IPS-NIHi11 (cell line): Measurements from ENCODE around the gene MSH3.
"Not testable (repeated sequence)": the region's sequence is repeated elsewhere in the genome, so short reads cannot be mapped to it uniquely, and the experiment has no call there.

Experiments used
- DNase-seq: peaks from one replicate; pipeline ENCODE4 v3.0.0; 2012; ENCODE audit warnings: mixed read lengths, low spot score

The MSH3 gene

GRCh38 chr5:80797428-80798024 lies 143.1 kb downstream of the MSH3 start:
- no peak for DNase-seq

GRCh38 chr5:80798166-80798565 lies 143.7 kb downstream of the MSH3 start:
- DNase-seq = no peak

GRCh38 chr5:80798633-80799032 lies 144.2 kb downstream of the MSH3 start:
- DNase-seq = no peak

GRCh38 chr5:80799041-80799440 lies 144.6 kb downstream of the MSH3 start:
- no peak for DNase-seq

DNA sequence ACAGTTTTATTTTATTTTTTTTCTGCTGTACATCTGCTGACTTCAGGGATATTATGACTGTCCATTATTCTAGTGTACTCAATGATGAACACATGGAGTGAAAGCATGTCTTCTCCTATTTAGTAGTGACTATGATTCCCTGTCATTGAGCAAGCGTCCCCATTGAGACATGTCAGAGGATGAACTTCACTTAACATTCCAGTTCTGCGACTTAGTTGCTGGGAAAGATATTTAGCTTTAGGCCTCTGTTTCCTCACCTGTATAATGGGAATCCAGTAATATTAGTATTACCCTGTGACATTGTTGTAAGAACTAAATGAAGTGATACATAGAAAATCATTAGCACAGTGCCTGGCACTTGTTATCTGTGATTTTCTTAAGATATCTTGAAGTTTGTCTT lies 145.1 kb downstream of the MSH3 start:
- DNase-seq = no peak

GRCh38 chr5:80804332-80804731 lies 149.9 kb downstream of the MSH3 start:
- no peak for DNase-seq

- DNase-seq = no peak
Observed at GRCh38 chr5:80805038-80805437, 150.6 kb downstream of the MSH3 start.

- no peak for DNase-seq
Observed at GRCh38 chr5:80806929-80807328, 152.5 kb downstream of the MSH3 start.

- DNase-seq = no peak
Observed at GRCh38 chr5:80809451-80809850, 155.0 kb downstream of the MSH3 start.

DNA sequence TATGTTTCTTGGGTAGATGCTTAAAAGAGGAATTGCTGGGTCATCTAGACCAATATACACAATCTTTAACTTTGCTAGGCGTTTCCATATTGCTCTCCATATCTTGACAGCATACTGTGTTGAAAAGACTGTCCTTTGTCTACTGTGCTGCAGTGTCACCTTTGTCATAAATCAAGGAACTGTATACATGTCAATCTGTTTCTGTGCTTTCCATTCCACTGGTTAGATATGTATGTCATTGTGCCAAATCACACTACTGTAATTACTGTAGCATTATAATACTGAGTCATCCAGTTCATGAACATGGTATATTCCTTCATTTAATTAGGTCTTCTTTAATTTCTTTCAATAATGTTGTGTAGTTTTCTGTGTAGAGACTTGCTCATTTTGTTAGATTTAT lies 156.0 kb downstream of the MSH3 start:
- DNase-seq = no peak

DNA sequence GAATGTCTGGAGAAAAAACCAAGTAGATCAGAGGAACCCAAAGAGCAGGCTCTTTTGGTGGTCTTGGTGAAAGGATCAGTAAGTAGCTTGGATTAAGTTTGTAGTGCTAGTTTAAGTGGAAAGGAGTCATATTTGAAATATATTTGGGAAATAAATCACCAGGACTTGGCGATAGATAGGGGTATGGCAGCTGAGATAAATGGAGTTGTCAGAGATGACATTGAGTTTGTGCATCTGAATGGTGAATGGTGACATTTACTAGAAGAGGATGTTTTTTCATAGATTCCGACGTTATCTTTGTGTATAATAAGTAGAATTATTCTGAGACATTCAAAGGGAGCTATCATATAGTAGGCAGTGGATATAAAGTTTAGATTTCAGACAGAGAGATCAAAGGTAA lies 162.1 kb downstream of the MSH3 start:
- no peak for DNase-seq

GRCh38 chr5:80820685-80821084 lies 166.2 kb downstream of the MSH3 start:
- DNase-seq = no peak

- DNase-seq = no peak
Observed at GRCh38 chr5:80822640-80823039, 168.2 kb downstream of the MSH3 start.

DNA sequence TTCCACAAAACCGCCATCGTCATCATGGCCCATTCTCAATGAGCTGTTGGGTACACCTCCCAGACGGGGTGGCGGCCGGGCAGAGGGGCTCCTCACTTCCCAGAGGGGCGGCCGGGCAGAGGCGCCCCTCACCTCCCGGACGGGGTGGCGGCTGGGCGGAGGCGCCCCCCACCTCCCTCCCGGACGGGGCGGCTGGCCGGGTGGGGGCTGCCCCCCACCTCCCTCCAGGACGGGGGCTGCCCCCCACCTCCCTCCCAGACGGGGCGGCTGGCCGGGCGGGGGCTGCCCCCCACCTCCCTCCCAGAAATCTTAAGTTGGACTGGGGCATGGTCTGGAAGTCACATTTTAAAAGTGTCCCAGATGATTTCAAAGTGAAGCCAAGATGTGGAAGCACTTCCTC lies 169.7 kb downstream of the MSH3 start:
- DNase-seq = not testable (repeated sequence)

DNA sequence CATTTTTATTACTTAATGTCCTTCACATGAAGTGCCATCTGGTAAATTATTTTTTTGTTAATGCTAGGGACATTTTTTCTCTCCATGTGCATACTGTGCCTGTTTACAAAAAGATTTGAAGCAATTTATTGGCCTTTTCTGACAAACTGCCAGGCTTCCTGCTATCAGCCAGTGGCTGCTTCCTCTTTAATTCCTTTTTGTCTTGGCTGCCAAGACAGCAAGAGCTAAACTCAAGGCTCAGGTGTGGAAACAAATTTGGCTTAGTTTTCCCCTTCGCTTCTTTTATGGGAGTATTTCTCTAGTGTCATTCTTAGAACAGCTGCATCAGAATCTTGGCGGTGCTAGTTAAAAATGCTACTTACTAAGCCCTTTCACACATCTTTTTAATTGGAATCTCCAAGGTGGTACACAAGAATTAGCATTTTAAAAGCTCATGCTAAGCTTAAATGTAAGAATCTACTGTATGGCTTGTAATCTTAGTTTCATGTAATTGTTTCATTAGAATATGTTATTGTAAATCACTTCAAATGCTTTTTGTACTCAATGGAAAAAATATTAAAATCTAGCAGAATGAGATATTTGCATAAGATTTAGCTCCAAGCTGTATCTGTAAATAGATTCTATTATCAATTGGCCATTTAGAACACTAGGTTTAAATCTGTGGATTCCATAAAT lies 171.5 kb downstream of the MSH3 start:
- DNase-seq = no peak

DNA sequence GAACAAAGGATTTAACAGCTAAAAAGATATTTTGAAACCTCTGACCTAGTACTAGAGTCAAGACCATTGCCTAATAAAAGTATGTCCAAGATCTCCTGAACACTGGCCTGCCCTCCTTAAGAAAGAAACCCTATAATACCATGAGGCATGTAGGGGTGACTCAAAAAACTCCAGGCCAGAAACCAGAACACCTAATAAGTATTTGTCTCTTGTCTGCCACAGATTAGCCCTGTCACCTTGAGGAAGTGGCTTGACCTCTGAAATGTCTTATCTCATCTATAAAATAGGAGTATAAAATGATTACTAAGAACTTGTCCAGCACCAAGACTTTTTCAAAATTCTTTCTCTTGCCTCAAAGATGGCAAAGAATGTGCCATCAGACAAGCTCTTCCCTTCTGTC lies 180.3 kb downstream of the MSH3 start:
- DNase-seq = no peak

- no peak for DNase-seq
Observed at GRCh38 chr5:80835128-80835527, 180.7 kb downstream of the MSH3 start.

DNA sequence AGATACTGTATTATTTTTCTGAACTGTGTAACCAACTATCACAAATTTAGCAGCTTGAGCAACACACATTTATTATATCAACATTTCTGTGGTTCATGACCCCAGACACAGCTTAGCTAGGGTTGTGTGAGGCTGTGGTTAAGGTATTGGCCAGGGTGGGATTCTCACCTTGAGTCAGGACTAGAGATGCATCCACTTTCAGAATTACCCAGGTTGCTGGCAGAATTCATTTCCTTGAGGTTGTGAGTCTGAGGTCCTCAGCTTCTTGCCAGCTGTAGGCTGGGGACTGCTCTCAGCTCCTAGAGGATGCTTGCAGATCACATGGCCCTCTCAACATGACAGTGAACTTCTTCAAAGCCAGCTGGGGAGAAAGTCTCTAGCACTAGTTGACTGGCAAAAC lies 183.2 kb downstream of the MSH3 start:
- DNase-seq = no peak

GRCh38 chr5:80841026-80841797 lies 186.8 kb downstream of the MSH3 start:
- DNase-seq = not testable (repeated sequence)

- DNase-seq = not testable (repeated sequence)
Observed at GRCh38 chr5:80846422-80846821, 192.0 kb downstream of the MSH3 start.

DNA sequence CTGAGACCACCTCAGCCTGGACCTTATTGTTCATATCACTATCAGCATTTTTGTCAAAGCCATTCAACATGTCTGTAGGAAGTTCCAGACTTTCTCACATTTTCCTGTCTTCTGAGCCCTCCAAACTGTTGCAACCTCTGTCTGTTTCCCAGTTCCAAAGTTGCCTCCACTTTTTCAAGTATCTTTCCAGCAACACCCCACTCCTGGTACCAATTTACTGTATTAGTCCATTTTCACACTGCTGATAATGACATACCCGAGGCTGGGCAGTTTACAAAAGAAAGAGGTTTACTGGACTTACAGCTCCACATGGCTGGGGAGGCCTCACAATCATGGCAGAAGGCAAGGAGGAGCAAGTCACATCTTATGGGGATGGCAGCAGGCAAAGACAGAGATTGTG lies 195.7 kb downstream of the MSH3 start:
- not testable (repeated sequence) for DNase-seq

DNA sequence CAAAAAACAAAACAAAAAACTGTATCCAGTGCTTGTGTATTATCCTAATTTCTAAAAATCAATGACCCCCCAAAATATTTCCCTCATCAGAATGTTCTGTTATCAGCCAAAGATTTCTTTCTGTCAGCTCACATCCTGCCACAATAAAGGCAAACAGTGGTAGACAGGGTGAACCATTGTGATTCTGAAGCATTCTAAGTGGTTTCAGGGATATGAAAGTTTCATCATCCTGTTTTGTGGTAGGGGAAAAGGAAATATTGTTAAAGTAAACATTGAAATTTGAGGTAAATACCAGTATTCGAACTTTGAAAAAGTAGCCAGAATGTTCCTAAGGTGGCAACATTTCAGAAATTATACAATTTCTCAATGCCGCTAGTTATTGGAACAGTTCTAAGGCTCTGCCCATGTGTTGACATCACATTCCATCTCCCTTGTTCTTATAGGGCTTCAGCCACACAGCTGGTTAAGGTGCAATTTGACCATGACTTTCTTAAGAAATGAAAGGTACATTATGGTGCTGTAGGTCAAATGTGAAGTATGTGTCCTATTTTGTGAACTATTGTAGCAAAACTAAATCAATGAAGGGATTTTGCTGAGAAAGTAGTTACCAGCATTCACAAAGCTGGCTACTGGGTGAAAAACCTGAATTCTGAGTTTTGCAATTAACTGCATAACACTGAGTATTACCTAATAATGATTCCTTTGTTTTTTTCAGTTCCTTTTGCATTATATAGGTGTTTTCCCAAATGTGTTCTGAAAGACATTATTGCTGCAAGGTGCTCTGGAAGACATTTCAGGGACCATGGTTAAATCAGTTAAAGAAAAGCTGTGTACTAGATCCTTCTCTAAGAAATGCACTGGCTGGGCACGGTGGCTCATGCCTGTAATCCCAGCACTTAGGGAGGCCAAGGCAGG lies 198.1 kb downstream of the MSH3 start:
- no peak for DNase-seq
